HG03025 (cell line): ENCODE results near the gene ACTL10.
"Not testable (repeated sequence)": the region's sequence is repeated elsewhere in the genome, so short reads cannot be mapped to it uniquely, and the experiment has no call there.

ENCODE experiments used
- ATAC-seq: cut with Tn5 transposase; IDR thresholded peaks from one replicate; pipeline ENCODE4 v1.9.1; 2021; ENCODE audit warnings: mild to moderate bottlenecking, moderate library complexity; ENCODE audit not compliant: unreplicated experiment, low FRiP score

ACTL10 gene

GRCh38 chr20:33689493-33689892, 22.8 kb downstream of the ACTL10 start:
- no peak for ATAC-seq

GRCh38 chr20:33689973-33690372, 23.2 kb downstream of the ACTL10 start:
- ATAC-seq = no peak

GRCh38 chr20:33693289-33693688, 26.5 kb downstream of the ACTL10 start:
- no peak for ATAC-seq

GRCh38 chr20:33693741-33694638, 27.2 kb downstream of the ACTL10 start:
- ATAC-seq = no peak

GRCh38 chr20:33694639-33695012, 27.9 kb downstream of the ACTL10 start:
- ATAC-seq = no peak

GRCh38 chr20:33696448-33696847, 29.7 kb downstream of the ACTL10 start:
- no peak for ATAC-seq

GRCh38 chr20:33697129-33697528, 30.4 kb downstream of the ACTL10 start:
- ATAC-seq = no peak

- ATAC-seq = not testable (repeated sequence)
These were observed 32.2 kb downstream of the ACTL10 start for GRCh38 chr20:33698966-33699365.

- ATAC-seq = not testable (repeated sequence)
These were observed 34.1 kb downstream of the ACTL10 start for GRCh38 chr20:33700696-33701441.

- no peak for ATAC-seq
These were observed 35.1 kb downstream of the ACTL10 start for GRCh38 chr20:33701629-33702450.

- no peak for ATAC-seq
These were observed 36.1 kb downstream of the ACTL10 start for GRCh38 chr20:33702861-33703260.

- ATAC-seq = no peak
These were observed 36.9 kb downstream of the ACTL10 start for GRCh38 chr20:33703498-33704137.

- no peak for ATAC-seq
These were observed 37.6 kb downstream of the ACTL10 start for GRCh38 chr20:33704197-33704924.

GRCh38 chr20:33707668-33708067, 40.9 kb downstream of the ACTL10 start:
- ATAC-seq = no peak

GRCh38 chr20:33709398-33709797, 42.7 kb downstream of the ACTL10 start:
- no peak for ATAC-seq

GRCh38 chr20:33709905-33710541, 43.3 kb downstream of the ACTL10 start:
- no peak for ATAC-seq

- no peak for ATAC-seq
These were observed 44.1 kb downstream of the ACTL10 start for GRCh38 chr20:33710681-33711445.

- no peak for ATAC-seq
These were observed 44.6 kb downstream of the ACTL10 start for GRCh38 chr20:33711446-33711738.
